Neural crest cell (in vitro differentiated cells): ENCODE measurements around the gene SKOR1. TPM values are rescaled to one million over a fixed set of nuclear protein-coding genes. Genes with fewer than 3 reads are reported as not detected.

ENCODE experiments used
- DNase-seq: peaks from one replicate; pipeline ENCODE4 v3.0.0; 2021; ENCODE audit warnings: low read depth, mixed read lengths, low spot score
- H3K27ac Mint-ChIP-seq: one replicate; pipeline ENCODE4 v1.8.0; 2021; ENCODE audit warnings: mild to moderate bottlenecking, mixed read lengths; ENCODE audit not compliant: unreplicated experiment
- H3K27me3 Mint-ChIP-seq: 2 replicates; pipeline ENCODE4 v1.8.0; 2021; ENCODE audit warnings: low read depth, mild to moderate bottlenecking, mixed read lengths
- H3K36me3 Mint-ChIP-seq: 2 replicates; pipeline ENCODE4 v1.8.0; 2021; ENCODE audit warnings: low read depth, mild to moderate bottlenecking, mixed read lengths
- H3K4me1 Mint-ChIP-seq: 2 replicates; pipeline ENCODE4 v1.8.0; 2021; ENCODE audit warnings: mixed read lengths
- H3K4me3 Mint-ChIP-seq: one replicate; pipeline ENCODE4 v1.8.0; 2021; ENCODE audit warnings: mild to moderate bottlenecking, mixed read lengths
- H3K9me3 Mint-ChIP-seq: 2 replicates; pipeline ENCODE4 v1.8.0; 2021; ENCODE audit warnings: mixed read lengths
- total RNA-seq: library from RNA; stranded (reverse); gene quantifications from 2 replicates; pipeline ENCODE4 v1.2.1, GENCODE V29; 2021
- TF ChIP-seq, protein P1 (sequence below): fragments of 200-600 bp; sonication (generic); conservative IDR thresholded peaks from 2 replicates; pipeline ENCODE4 v1.5.0; 2021; ENCODE audit warnings: antibody characterized with exemption, mild to moderate bottlenecking

Gene SKOR1
- total RNA-seq, 1 donor from 2014 or later: 0.49 TPM

- no peak overlapping the region for H3K4me3 Mint-ChIP-seq
- no peaks in the 10 kb centered on the region for H3K36me3 Mint-ChIP-seq
- no peak for DNase-seq
- H3K9me3 Mint-ChIP-seq: no peaks in the 10 kb centered on the region
- H3K27me3 Mint-ChIP-seq: peaks cover 5% of the 10 kb centered on the region
- TF ChIP-seq, protein P1, sequence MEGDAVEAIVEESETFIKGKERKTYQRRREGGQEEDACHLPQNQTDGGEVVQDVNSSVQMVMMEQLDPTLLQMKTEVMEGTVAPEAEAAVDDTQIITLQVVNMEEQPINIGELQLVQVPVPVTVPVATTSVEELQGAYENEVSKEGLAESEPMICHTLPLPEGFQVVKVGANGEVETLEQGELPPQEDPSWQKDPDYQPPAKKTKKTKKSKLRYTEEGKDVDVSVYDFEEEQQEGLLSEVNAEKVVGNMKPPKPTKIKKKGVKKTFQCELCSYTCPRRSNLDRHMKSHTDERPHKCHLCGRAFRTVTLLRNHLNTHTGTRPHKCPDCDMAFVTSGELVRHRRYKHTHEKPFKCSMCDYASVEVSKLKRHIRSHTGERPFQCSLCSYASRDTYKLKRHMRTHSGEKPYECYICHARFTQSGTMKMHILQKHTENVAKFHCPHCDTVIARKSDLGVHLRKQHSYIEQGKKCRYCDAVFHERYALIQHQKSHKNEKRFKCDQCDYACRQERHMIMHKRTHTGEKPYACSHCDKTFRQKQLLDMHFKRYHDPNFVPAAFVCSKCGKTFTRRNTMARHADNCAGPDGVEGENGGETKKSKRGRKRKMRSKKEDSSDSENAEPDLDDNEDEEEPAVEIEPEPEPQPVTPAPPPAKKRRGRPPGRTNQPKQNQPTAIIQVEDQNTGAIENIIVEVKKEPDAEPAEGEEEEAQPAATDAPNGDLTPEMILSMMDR: no peak
- peaks cover 34% of the 10 kb centered on the region for H3K4me1 Mint-ChIP-seq
- H3K27ac Mint-ChIP-seq: no peak overlapping the region
Observed at GRCh38 chr15:67808821-67809220, 16.5 kb upstream of the SKOR1 start.

- TF ChIP-seq, protein P1: no peak
- Mint-ChIP-seq H3K27me3 (peaks cover 5% of the 10 kb centered on the region), H3K9me3 (no peaks in the 10 kb centered on the region), H3K27ac (no peak overlapping the region), H3K4me1 (peaks cover 29% of the 10 kb centered on the region), H3K36me3 (no peaks in the 10 kb centered on the region), H3K4me3 (no peak overlapping the region)
- no peak for DNase-seq
Observed at GRCh38 chr15:67809441-67809840, 15.9 kb upstream of the SKOR1 start.

DNA sequence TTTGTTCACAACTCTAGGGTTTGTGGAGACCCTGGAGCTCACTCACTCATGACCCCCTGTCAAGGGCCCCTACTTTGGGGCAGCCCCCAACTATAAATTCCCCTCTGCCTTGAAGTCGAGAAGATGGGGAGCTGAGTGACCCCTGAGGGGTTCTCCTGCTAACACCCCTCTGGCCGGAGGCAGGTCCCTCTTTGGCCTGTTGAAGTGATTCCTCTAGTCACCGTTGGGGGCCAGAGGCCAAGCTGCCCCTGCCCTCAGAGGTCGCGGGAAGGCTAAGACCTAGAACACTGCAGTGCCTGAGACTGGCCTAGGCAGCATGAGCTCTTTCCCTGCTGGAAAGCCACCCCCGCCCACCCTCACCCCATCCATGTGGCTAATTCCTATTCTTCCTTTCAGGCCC, 15.4 kb upstream of the SKOR1 start:
- TF ChIP-seq, protein P1: no peak
- Mint-ChIP-seq H3K4me1 (peaks cover 26% of the 10 kb centered on the region), H3K36me3 (no peaks in the 10 kb centered on the region), H3K9me3 (no peaks in the 10 kb centered on the region), H3K27me3 (peaks cover 5% of the 10 kb centered on the region), H3K27ac (no peak overlapping the region), H3K4me3 (no peak overlapping the region)
- no peak for DNase-seq

DNA sequence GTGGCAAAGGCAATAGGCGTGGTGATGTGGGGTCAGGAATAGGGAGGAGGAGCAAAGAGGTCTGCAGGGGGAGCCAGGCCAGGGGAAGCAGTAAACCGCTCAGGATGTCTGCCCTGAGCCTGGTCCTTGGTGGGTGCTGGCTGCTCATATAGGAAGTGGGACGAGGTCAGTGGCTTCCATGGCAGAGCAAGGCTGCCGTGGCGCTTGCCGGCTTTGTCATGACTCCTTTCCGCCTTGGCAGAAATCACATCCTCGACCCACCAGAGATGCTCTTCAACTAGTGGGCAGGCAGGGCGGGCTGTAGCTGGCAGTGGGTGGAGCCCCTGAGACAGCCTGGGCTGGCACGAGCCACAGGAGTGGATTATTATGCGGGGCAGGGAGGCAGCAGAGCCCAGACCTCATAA, 13.1 kb upstream of the SKOR1 start:
- TF ChIP-seq, protein P1: no peak
- peaks cover 4% of the 10 kb centered on the region for H3K36me3 Mint-ChIP-seq
- H3K4me3 Mint-ChIP-seq: no peak overlapping the region
- DNase-seq: no peak
- H3K27ac Mint-ChIP-seq: no peak overlapping the region
- H3K27me3 Mint-ChIP-seq: peaks cover 16% of the 10 kb centered on the region
- H3K4me1 Mint-ChIP-seq: peaks cover 17% of the 10 kb centered on the region
- H3K9me3 Mint-ChIP-seq: no peaks in the 10 kb centered on the region

DNA sequence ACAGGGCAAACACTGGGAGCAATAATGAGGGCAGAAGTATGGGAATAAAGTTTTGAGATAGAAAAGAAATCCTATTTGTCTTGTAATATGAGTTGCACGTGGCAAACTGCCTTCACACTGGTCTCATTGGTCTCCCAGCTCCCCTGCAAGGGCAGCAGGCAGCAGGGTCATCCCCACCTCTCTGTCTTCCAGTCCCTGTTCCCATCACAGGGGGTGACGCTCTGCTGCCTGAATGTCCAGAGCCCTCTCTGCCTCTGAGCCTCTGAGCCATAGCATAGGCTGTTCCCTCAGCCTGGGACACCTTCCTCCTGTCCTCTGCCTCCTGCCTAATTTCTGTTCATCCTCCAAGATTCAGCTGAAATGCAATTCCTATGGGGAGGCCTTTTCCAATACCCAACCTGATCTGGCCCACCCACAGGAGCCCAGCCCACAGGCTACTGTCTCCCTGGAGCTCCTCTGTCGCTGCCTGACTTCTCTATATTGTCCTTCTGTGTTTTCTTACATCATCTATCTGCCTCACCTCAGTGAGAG, 12.1 kb upstream of the SKOR1 start:
- Mint-ChIP-seq H3K4me3 (no peak overlapping the region), H3K27ac (no peak overlapping the region), H3K4me1 (peaks cover 14% of the 10 kb centered on the region), H3K9me3 (no peaks in the 10 kb centered on the region), H3K36me3 (peaks cover 4% of the 10 kb centered on the region), H3K27me3 (peaks cover 25% of the 10 kb centered on the region)
- DNase-seq: no peak
- TF ChIP-seq, protein P1: no peak
